K562 (cell line): ENCODE results near the gene NSG2. TPM values are rescaled to one million over a fixed set of nuclear protein-coding genes. Genes with fewer than 3 reads are reported as not detected.

Experiments used
- ATAC-seq: fragments of 200-7000 bp; cut with Tn5 transposase; 3 replicates; pipeline ENCODE4 v1.9.1; 2020; ENCODE audit warnings: moderate library complexity
- BruUV-seq: library from RNA; stranded (reverse); fragments of 400-500 nt; replicated peaks from 2 replicates; lab custom pipeline; 2021; lab: Mats Ljungman, UMichigan
- CTCF ChIA-PET: fragments of 300-600 bp; formaldehyde crosslinking; extraction: SDS; loops from one replicate; lab custom pipeline; 2021; ENCODE audit warnings: low intra/inter-chr PET ratio; lab: Yijun Ruan, JAX
- POLR2A ChIA-PET: fragments of 300-600, 350-650 bp; sonication (Branson Sonifier 250); formaldehyde crosslinking; extraction: SDS; loops from one replicate; lab custom pipeline; 2021; ENCODE audit warnings: antibody characterized with exemption, inconsistent platforms; lab: Yijun Ruan, JAX
- DNase-seq, 4 experiments: peaks; one replicate each; pipeline versions ENCODE4 v3.0.0 to v3.0.0-alpha.2; 2011 to 2018; ENCODE audit warnings: low spot score in 3 of 4, mixed read lengths in 3 of 4; ENCODE audit errors: extremely low read depth in 1 of 4
- FAIRE-seq: peaks from 2 replicates; lab custom pipeline; 2011; peaks lifted over from hg19 to GRCh38; lab: Jason Lieb, UNC
- H2AFZ ChIP-seq: 2 replicates; pipeline ENCODE4 v1.6.0; 2011; ENCODE audit warnings: low read depth, low read length, control low read depth, inconsistent platforms
- H3K27ac ChIP-seq: fragments of 200-600 bp; 3 replicates; pipeline ENCODE4 v1.8.0; 2011; ENCODE audit warnings: low read depth, mild to moderate bottlenecking, control low read depth, inconsistent platforms, low read length, moderate library complexity, mixed read lengths; ENCODE audit errors: extremely low read depth
- H3K27me3 ChIP-seq, 2 experiments: fragments of 300-600 bp in 1 of 2; 2 replicates in 1 of 2; 3 replicates in 1 of 2; pipeline versions ENCODE4 v1.6.0 to v1.8.0; 2011; ENCODE audit warnings: inconsistent platforms in 2 of 2, low read length in 2 of 2, mild to moderate bottlenecking in 1 of 2, mixed read lengths in 1 of 2, moderate library complexity in 1 of 2; ENCODE audit not compliant: control insufficient read depth in 2 of 2, insufficient read depth in 2 of 2
- H3K36me3 ChIP-seq: fragments of 300-600 bp; 3 replicates; pipeline ENCODE4 v1.8.0; 2011; ENCODE audit warnings: mild to moderate bottlenecking, low read length, inconsistent platforms; ENCODE audit not compliant: control insufficient read depth, insufficient read depth
- H3K4me1 ChIP-seq, 2 experiments: fragments of 200-600 bp in 1 of 2; replicated peaks in 1 of 2; 2 replicates in 1 of 2; 3 replicates in 1 of 2; pipeline versions ENCODE4 v1.5.1 to v1.8.0; 2011; ENCODE audit warnings: inconsistent platforms in 2 of 2, low read length in 2 of 2, mild to moderate bottlenecking in 1 of 2, mixed read lengths in 1 of 2, moderate library complexity in 1 of 2; ENCODE audit not compliant: control insufficient read depth in 2 of 2, insufficient read depth in 2 of 2
- H3K4me2 ChIP-seq: 2 replicates; pipeline ENCODE4 v1.6.1; 2011; ENCODE audit warnings: low read length, control low read depth, inconsistent platforms, mixed read lengths; ENCODE audit not compliant: insufficient read depth
- H3K4me3 ChIP-seq: fragments of 200-600 bp; sonication (generic), shearing (Covaris generic); 2 replicates; pipeline ENCODE4 v1.5.1; 2016; ENCODE audit warnings: control low read depth, inconsistent platforms
- H3K79me2 ChIP-seq: fragments of 200-600 bp; 3 replicates; pipeline ENCODE4 v1.8.0; 2011; ENCODE audit warnings: low read length, inconsistent platforms; ENCODE audit not compliant: control insufficient read depth, insufficient read depth
- H3K9ac ChIP-seq, 2 experiments: 2 replicates each; pipeline versions ENCODE4 v1.6.0 to v1.6.1; 2011; ENCODE audit warnings: low read depth in 2 of 2, low read length in 2 of 2, control low read depth in 1 of 2, inconsistent platforms in 1 of 2, mild to moderate bottlenecking in 1 of 2, mixed read lengths in 1 of 2; ENCODE audit not compliant: insufficient read depth in 1 of 2
- H3K9me1 ChIP-seq: one replicate; pipeline ENCODE4 v1.6.0; 2011; ENCODE audit warnings: inconsistent platforms, mild to moderate bottlenecking, low read length, moderate library complexity; ENCODE audit not compliant: control insufficient read depth, insufficient read depth
- H3K9me3 ChIP-seq: replicated peaks from 2 replicates; pipeline ENCODE4 v1.5.1; 2011; ENCODE audit warnings: low read depth, low read length, inconsistent platforms; ENCODE audit not compliant: control insufficient read depth, insufficient read depth
- H4K20me1 ChIP-seq: replicated peaks from 2 replicates; pipeline ENCODE4 v1.6.1; 2011; ENCODE audit warnings: low read length, inconsistent platforms, mixed read lengths; ENCODE audit not compliant: control insufficient read depth, insufficient read depth
- NR2F6 ChIP-seq: fragments of 450-650 bp; formaldehyde crosslinking; IDR thresholded peaks from 2 replicates; pipeline ENCODE4 v1.4.0; 2020; ENCODE audit warnings: mild to moderate bottlenecking
- RBM14 ChIP-seq: fragments of 200-400 bp; formaldehyde crosslinking; IDR thresholded peaks from 2 replicates; pipeline ENCODE4 v1.6.1; 2018; ENCODE audit warnings: low read depth, mild to moderate bottlenecking, low read length, moderate library complexity, borderline replicate concordance; ENCODE audit not compliant: insufficient read depth
- ZBTB1 ChIP-seq: sonication (generic); formaldehyde crosslinking; IDR thresholded peaks from 2 replicates; pipeline ENCODE4 v1.8.1; 2023; ENCODE audit warnings: missing genetic modification reagents, low read depth, mild to moderate bottlenecking, borderline replicate concordance
- ZNF431 ChIP-seq: sonication (generic); formaldehyde crosslinking; IDR thresholded peaks from 2 replicates; pipeline ENCODE4 v1.8.0; 2022; ENCODE audit warnings: mild to moderate bottlenecking, missing genetic modification reagents
- ZNF444 ChIP-seq: fragments of 250-450 bp; sonication (Bioruptor Pico); IDR thresholded peaks from 2 replicates; pipeline ENCODE4 v1.4.0; 2020; ENCODE audit warnings: mild to moderate bottlenecking, moderate library complexity
- ZNF699 ChIP-seq: fragments of 250-450 bp; sonication (Bioruptor Pico); IDR thresholded peaks from 2 replicates; pipeline ENCODE4 v1.8.0; 2021; ENCODE audit warnings: mild to moderate bottlenecking, moderate library complexity; ENCODE audit not compliant: insufficient replicate concordance
- WGBS: fragments of 100-300 bp; shearing (Covaris generic); methylation state at CpG from one replicate; pipeline ENCODE4 v1.1.6; 2016; ENCODE audit warnings: low coverage, mixed read lengths; ENCODE audit not compliant: insufficient coverage; ENCODE audit errors: missing lambda C conversion rate; 5-methylcytosine and 5-hydroxymethylcytosine counted together
- in situ Hi-C: fragments of 300-500 bp; cut with MboI; formaldehyde crosslinking; loops from 4 replicates; pipeline ENCODE4 v1.15.0; 2018; ENCODE audit warnings: inconsistent platforms, mixed read lengths
- intact Hi-C: fragments of 100-400 bp; cut with micrococcal nuclease; formaldehyde crosslinking; loops from 2 replicates; pipeline ENCODE4 v1.14.2; 2022
- polyA plus RNA-seq, 8 experiments: library from polyadenylated mRNA; depleted of rRNA in 4 of 8; stranded (reverse) in 5 of 8; unstranded in 3 of 8; fragments of >200 nt; fragmentation: Nextera tagmentation in 2 of 8; fragmentation: Illumina TruSeq in 1 of 8; extraction: Ambion mirVana in 2 of 8; extraction: Trizol in 1 of 8; gene quantifications; 2 replicates each; pipeline versions ENCODE4 v1.2.1 to v1.2.3, GENCODE V29; 2011 to 2014; ENCODE audit warnings: inconsistent platforms in 1 of 8, missing spikeins in 1 of 8
- total RNA-seq, 7 experiments: library from RNA; depleted of rRNA in 6 of 7; stranded (reverse); fragments of >200 nt in 6 of 7; fragmentation: Illumina TruSeq in 2 of 7; extraction: Trizol in 2 of 7; gene quantifications; 2 replicates each; pipeline versions ENCODE4 v1.2.1 to v1.2.3, GENCODE V29; 2011 to 2021; ENCODE audit warnings: low replicate concordance in 1 of 7

NSG2 gene
- total and polyA plus RNA-seq, 9 of the 15 experiments (the other 6 are each of a cell fraction or from before 2014, with no cell fraction given): not detected

DNA sequence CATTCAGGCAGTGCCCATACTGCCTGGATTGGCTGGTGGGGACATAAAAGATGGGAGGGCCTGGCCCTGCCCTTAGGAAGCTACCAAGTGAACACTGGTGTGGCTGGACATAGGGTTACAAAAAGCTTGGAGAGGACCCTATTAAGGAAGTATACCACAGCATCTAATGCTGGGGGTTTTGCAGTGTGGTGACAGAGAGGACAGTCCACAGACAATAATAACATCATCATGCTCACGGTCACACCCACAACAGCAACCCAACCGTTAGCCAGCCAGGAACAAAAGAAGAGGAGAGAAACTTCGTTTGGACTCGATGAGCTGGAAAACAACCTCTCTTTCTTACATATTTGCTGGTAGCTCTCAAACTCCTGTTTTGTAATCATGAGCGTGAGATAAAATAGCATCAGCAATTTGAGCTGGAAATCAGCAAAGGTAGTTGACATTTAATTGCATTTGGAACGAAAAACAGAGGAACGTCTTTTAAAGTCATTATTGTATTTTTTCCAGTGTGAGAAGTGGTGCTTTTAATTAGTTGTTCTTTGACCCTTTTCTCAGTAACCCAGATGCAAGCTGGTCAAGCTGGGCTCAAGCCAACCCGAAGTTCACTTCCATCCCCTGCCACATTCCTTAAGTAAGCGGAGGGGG, 73.4 kb downstream of the NSG2 start:
- H3K9me1 ChIP-seq: no peaks in the 10 kb centered on the region
- H3K36me3 ChIP-seq: no peaks in the 10 kb centered on the region
- FAIRE-seq: no peak
- no peak overlapping the region for H3K9ac ChIP-seq
- ChIA-PET POLR2A (interaction anchor here (0.8 kb wide), 1 partner anchor 39 kb away, joined by 3 read pairs; no protein-coding TSS in a partner anchor), CTCF (no interaction called here)
- ATAC-seq: no peak
- no peak overlapping the region for H3K4me2 ChIP-seq
- in situ Hi-C loops (no loop called here), intact Hi-C loops (no loop called here)
- under 1% methylated on average over 9 of the region's 9 CpGs for WGBS
- H3K4me3 ChIP-seq: no peak overlapping the region
- no peaks in the 10 kb centered on the region for H3K4me1 ChIP-seq
- H3K27ac ChIP-seq: no peak overlapping the region
- peaks cover 10 to 13% of the 10 kb centered on the region in 2 experiments; a peak in 4 of 5 replicates for H3K27me3 ChIP-seq
- H2AFZ ChIP-seq: no peak overlapping the region
- H3K79me2 ChIP-seq: no peaks in the 10 kb centered on the region
- TF ChIP-seq NR2F6 (no peak), ZNF444 (no peak), RBM14 (no peak), ZNF699 (CRISPR knock-in tag) (no peak), ZBTB1 (no peak), ZNF431 (CRISPR knock-in tag) (no peak)
- no TSS peak for BruUV-seq
- DNase-seq: no peak
- H3K9me3 ChIP-seq: no peaks in the 10 kb centered on the region
- H4K20me1 ChIP-seq: no peaks in the 10 kb centered on the region; the same call in 1 of the 2 replicates
